Measurements from ENCODE around the gene JAKMIP2. TPM values are rescaled to one million over a fixed set of nuclear protein-coding genes. Genes with fewer than 3 reads are reported as not detected.

Gene JAKMIP2
- total and polyA plus RNA-seq, 2 donors (not counting 3 experiments of a cell fraction or from before 2014, with no cell fraction given): not detected

DNA sequence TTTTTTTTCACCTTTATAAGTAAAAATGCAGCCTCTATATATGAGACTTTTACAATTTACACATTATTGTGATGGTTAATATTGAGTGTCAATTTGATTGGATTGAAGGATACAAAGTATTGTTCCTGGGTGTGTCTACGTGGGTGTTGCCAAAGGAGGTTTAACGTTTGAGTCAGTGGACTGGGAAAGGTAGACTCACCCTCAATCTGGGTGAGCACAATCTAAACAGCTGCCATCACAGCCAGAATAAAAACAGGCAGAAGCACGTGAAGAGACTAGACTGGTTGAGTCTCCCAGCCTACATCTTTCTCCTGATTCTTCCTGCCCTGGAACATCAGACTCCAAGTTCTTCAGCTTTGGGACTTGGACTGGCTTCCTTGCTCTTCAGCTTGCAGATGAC, 139.9 kb downstream of the JAKMIP2 start:
- Histone ChIP-seq H3K9me1 (replicated peaks; ENCODE audit: control insufficient read depth, extremely low read depth, insufficient read depth, low read length) (no peaks in the 10 kb centered on the region), H3K27ac (ENCODE audit: insufficient read depth, low read depth, low read length) (no peak overlapping the region), H3K27me3 (ENCODE audit: control insufficient read depth in 2 of 2, insufficient read depth in 2 of 2, low read length in 2 of 2) (peaks cover 0 to 4% of the 10 kb centered on the region in 2 experiments), H2AFZ (ENCODE audit: low read depth, low read length) (no peak overlapping the region), H4K20me1 (replicated peaks; ENCODE audit: control insufficient read depth, extremely low read depth, insufficient read depth, low read length) (no peaks in the 10 kb centered on the region), H3K4me2 (ENCODE audit: insufficient read depth, low read length) (no peak overlapping the region), H3K9ac (replicated peaks; ENCODE audit: extremely low read depth, insufficient read depth, low read length) (no peak overlapping the region), H3K4me3 (replicated peaks in 1 of 3; ENCODE audit: insufficient read depth in 1 of 3, low read depth in 1 of 3, low read length in 3 of 3) (no peak overlapping the region), H3K9me3 (replicated peaks; ENCODE audit: control insufficient read depth, insufficient read depth, low read length) (no peaks in the 10 kb centered on the region), H3K4me1 (ENCODE audit: control insufficient read depth, extremely low read depth, insufficient read depth, low read length) (no peaks in the 10 kb centered on the region), H3K79me2 (ENCODE audit: control insufficient read depth, insufficient read depth, low read length) (no peaks in the 10 kb centered on the region), H3K36me3 (ENCODE audit: control insufficient read depth in 2 of 2, extremely low read depth in 1 of 2, insufficient read depth in 2 of 2, low read length in 2 of 2) (no peaks in the 10 kb centered on the region)
- intact Hi-C loops (cut with micrococcal nuclease): no loop called here
- BruUV-seq (replicated peaks): no TSS peak
- POLR2A ChIA-PET: no interaction called here
- DNase-seq (ENCODE audit: low read depth, low spot score) (no peak), FAIRE-seq (no peak)
- CTCF ChIA-PET: interaction anchor here (2.5 kb wide), 1 partner anchor 15 kb away, joined by 8 read pairs; no protein-coding TSS in a partner anchor
- dilution Hi-C loops (cut with MboI; ENCODE audit: extremely low pct_ligation_motif_present, low sequenced_read_pairs): no loop called here
- TF ChIP-seq JUN (IDR thresholded peaks at IDR 0.05; ENCODE audit: borderline replicate concordance, insufficient read depth, insufficient read length, low read depth) (no peak), POLR2AphosphoS5 (IDR thresholded peaks at IDR 0.05; ENCODE audit: insufficient read depth, low read depth, low read length) (no peak), POLR2A (IDR thresholded peaks at IDR 0.05; ENCODE audit: low read depth, low read length) (no peak), GATA2 (IDR thresholded peaks at IDR 0.05; ENCODE audit: insufficient read depth, insufficient read length, low read depth, low read length) (no peak), FOS (IDR thresholded peaks at IDR 0.05; ENCODE audit: borderline replicate concordance, insufficient read depth, low read length) (no peak)
- TF ChIP-seq, protein P1, sequence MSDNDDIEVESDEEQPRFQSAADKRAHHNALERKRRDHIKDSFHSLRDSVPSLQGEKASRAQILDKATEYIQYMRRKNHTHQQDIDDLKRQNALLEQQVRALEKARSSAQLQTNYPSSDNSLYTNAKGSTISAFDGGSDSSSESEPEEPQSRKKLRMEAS (IDR thresholded peaks at IDR 0.05; ENCODE audit: insufficient read depth, insufficient read length): no peak
- TF ChIP-seq, protein P2, sequence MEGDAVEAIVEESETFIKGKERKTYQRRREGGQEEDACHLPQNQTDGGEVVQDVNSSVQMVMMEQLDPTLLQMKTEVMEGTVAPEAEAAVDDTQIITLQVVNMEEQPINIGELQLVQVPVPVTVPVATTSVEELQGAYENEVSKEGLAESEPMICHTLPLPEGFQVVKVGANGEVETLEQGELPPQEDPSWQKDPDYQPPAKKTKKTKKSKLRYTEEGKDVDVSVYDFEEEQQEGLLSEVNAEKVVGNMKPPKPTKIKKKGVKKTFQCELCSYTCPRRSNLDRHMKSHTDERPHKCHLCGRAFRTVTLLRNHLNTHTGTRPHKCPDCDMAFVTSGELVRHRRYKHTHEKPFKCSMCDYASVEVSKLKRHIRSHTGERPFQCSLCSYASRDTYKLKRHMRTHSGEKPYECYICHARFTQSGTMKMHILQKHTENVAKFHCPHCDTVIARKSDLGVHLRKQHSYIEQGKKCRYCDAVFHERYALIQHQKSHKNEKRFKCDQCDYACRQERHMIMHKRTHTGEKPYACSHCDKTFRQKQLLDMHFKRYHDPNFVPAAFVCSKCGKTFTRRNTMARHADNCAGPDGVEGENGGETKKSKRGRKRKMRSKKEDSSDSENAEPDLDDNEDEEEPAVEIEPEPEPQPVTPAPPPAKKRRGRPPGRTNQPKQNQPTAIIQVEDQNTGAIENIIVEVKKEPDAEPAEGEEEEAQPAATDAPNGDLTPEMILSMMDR (IDR thresholded peaks at IDR 0.05; ENCODE audit: extremely low read depth in 1 of 2, insufficient read depth in 1 of 2, low read depth in 1 of 2, low read length in 2 of 2): no peak
